H9 (cell line): Measurements from ENCODE around the gene MGAT5. TPM values are rescaled to one million over a fixed set of nuclear protein-coding genes. Genes with fewer than 3 reads are reported as not detected.

ENCODE experiments used
- DNase-seq: peaks from one replicate; pipeline ENCODE4 v3.0.0-alpha.2; 2017
- H2AFZ ChIP-seq: one replicate; pipeline ENCODE4 v1.6.1; 2013; ENCODE audit warnings: mild to moderate bottlenecking, low read length, control low read depth, moderate library complexity
- H2AK5ac ChIP-seq: 2 replicates; pipeline ENCODE4 v1.6.1; 2013; ENCODE audit warnings: low read length, control low read depth, mixed read lengths; ENCODE audit not compliant: insufficient read length
- H2BK120ac ChIP-seq: one replicate; pipeline ENCODE4 v1.6.1; 2013; ENCODE audit warnings: low read depth, mild to moderate bottlenecking, low read length, control low read depth, inconsistent platforms; ENCODE audit not compliant: poor library complexity, severe bottlenecking
- H2BK12ac ChIP-seq: 2 replicates; pipeline ENCODE4 v1.6.1; 2013; ENCODE audit warnings: low read length, control low read depth, mixed read lengths, low read depth; ENCODE audit not compliant: insufficient read length
- H2BK15ac ChIP-seq: 2 replicates; pipeline ENCODE4 v1.6.1; 2013; ENCODE audit warnings: low read depth, low read length, control low read depth
- H2BK20ac ChIP-seq: one replicate; pipeline ENCODE4 v1.6.1; 2013; ENCODE audit warnings: low read depth, mild to moderate bottlenecking, low read length, control low read depth, inconsistent platforms; ENCODE audit not compliant: poor library complexity, severe bottlenecking
- H2BK5ac ChIP-seq: 2 replicates; pipeline ENCODE4 v1.6.1; 2013; ENCODE audit warnings: low read length, control low read depth, mixed read lengths; ENCODE audit not compliant: insufficient read length
- H3K14ac ChIP-seq: 2 replicates; pipeline ENCODE4 v1.6.1; 2013; ENCODE audit warnings: low read length, control low read depth; ENCODE audit not compliant: insufficient read depth
- H3K18ac ChIP-seq: 2 replicates; pipeline ENCODE4 v1.6.1; 2013; ENCODE audit warnings: low read depth, mild to moderate bottlenecking, mixed read lengths, low read length, control low read depth; ENCODE audit not compliant: insufficient read length
- H3K23ac ChIP-seq: 2 replicates; pipeline ENCODE4 v1.6.1; 2013; ENCODE audit warnings: low read length, control low read depth, mixed read lengths, low read depth; ENCODE audit not compliant: insufficient read length
- H3K23me2 ChIP-seq: 2 replicates; pipeline ENCODE4 v1.6.1; 2013; ENCODE audit warnings: low read depth, mild to moderate bottlenecking, mixed read lengths, low read length, control low read depth; ENCODE audit not compliant: insufficient read length, poor library complexity, severe bottlenecking
- H3K27ac ChIP-seq: 2 replicates; pipeline ENCODE4 v1.5.1; 2013; ENCODE audit warnings: low read length, control low read depth, mixed read lengths, low read depth; ENCODE audit not compliant: insufficient read length
- H3K27me3 ChIP-seq: 2 replicates; pipeline ENCODE4 v1.6.1; 2013; ENCODE audit warnings: low read length, control low read depth, inconsistent platforms; ENCODE audit not compliant: insufficient read depth
- H3K4ac ChIP-seq: 2 replicates; pipeline ENCODE4 v1.6.1; 2013; ENCODE audit warnings: low read depth, mild to moderate bottlenecking, control low read depth, inconsistent platforms, low read length, moderate library complexity
- H3K4me1 ChIP-seq: 2 replicates; pipeline ENCODE4 v1.6.1; 2013; ENCODE audit warnings: low read length, control low read depth, inconsistent platforms; ENCODE audit not compliant: insufficient read depth
- H3K4me2 ChIP-seq: 2 replicates; pipeline ENCODE4 v1.6.1; 2013; ENCODE audit warnings: low read length, control low read depth, mixed read lengths; ENCODE audit not compliant: insufficient read length, insufficient read depth
- H3K56ac ChIP-seq: 2 replicates; pipeline ENCODE4 v1.6.1; 2013; ENCODE audit warnings: low read depth, mild to moderate bottlenecking, mixed read lengths, low read length, control low read depth; ENCODE audit not compliant: insufficient read length
- H3K79me1 ChIP-seq: 2 replicates; pipeline ENCODE4 v1.6.1; 2013; ENCODE audit warnings: low read depth, mild to moderate bottlenecking, moderate library complexity, low read length, control low read depth, inconsistent platforms; ENCODE audit not compliant: insufficient read depth, poor library complexity, severe bottlenecking
- H3K79me2 ChIP-seq: 2 replicates; pipeline ENCODE4 v1.6.1; 2013; ENCODE audit warnings: low read length, control low read depth, inconsistent platforms; ENCODE audit not compliant: insufficient read depth
- H3K9ac ChIP-seq: 2 replicates; pipeline ENCODE4 v1.6.1; 2013; ENCODE audit warnings: low read length, control low read depth, mixed read lengths; ENCODE audit not compliant: insufficient read length; ENCODE audit errors: extremely low read depth
- H3K9me3 ChIP-seq: one replicate; pipeline ENCODE4 v1.6.1; 2013; ENCODE audit warnings: low read depth, low read length, inconsistent platforms; ENCODE audit not compliant: control insufficient read depth
- H3T11ph ChIP-seq: one replicate; pipeline ENCODE4 v1.6.1; 2013; ENCODE audit warnings: mild to moderate bottlenecking, low read length, control low read depth, inconsistent platforms
- H4K20me1 ChIP-seq: one replicate; pipeline ENCODE4 v1.6.1; 2013; ENCODE audit not compliant: control insufficient read depth, insufficient read length, insufficient read depth
- H4K5ac ChIP-seq: 2 replicates; pipeline ENCODE4 v1.6.1; 2013; ENCODE audit warnings: low read depth, mild to moderate bottlenecking, mixed read lengths, low read length, control low read depth; ENCODE audit not compliant: insufficient read length
- H4K8ac ChIP-seq: replicated peaks from 2 replicates; pipeline ENCODE4 v1.6.1; 2013; ENCODE audit warnings: low read length, control low read depth, mixed read lengths, low read depth; ENCODE audit not compliant: insufficient read length
- H4K91ac ChIP-seq: 2 replicates; pipeline ENCODE4 v1.6.1; 2013; ENCODE audit warnings: low read depth, mild to moderate bottlenecking, moderate library complexity, mixed read lengths, low read length, control low read depth; ENCODE audit not compliant: insufficient read length
- H3K27ac Mint-ChIP-seq, 3 experiments: 2 replicates in 2 of 3; 3 replicates in 1 of 3; pipeline ENCODE4 v1.8.0; 2020 to 2021; ENCODE audit warnings: mixed read lengths in 3 of 3, mild to moderate bottlenecking in 1 of 3, moderate library complexity in 1 of 3
- H3K27me3 Mint-ChIP-seq: 2 replicates; pipeline ENCODE4 v1.8.0; 2021; ENCODE audit warnings: low read depth, mild to moderate bottlenecking, moderate library complexity, mixed read lengths
- H3K36me3 Mint-ChIP-seq, 3 experiments: 2 replicates in 2 of 3; 3 replicates in 1 of 3; pipeline ENCODE4 v1.8.0; 2020 to 2021; ENCODE audit warnings: low read depth in 3 of 3, mixed read lengths in 3 of 3; ENCODE audit not compliant: insufficient read depth in 1 of 3
- H3K4me1 Mint-ChIP-seq, 2 experiments: 2 replicates each; pipeline ENCODE4 v1.8.0; 2020; ENCODE audit warnings: mixed read lengths in 2 of 2
- H3K4me3 Mint-ChIP-seq, 2 experiments: 2 replicates in 1 of 2; 3 replicates in 1 of 2; pipeline ENCODE4 v1.8.0; 2020 to 2021; ENCODE audit warnings: mild to moderate bottlenecking in 2 of 2, mixed read lengths in 2 of 2, moderate library complexity in 1 of 2
- H3K9me3 Mint-ChIP-seq, 2 experiments: 2 replicates in 1 of 2; 3 replicates in 1 of 2; pipeline ENCODE4 v1.8.0; 2020; ENCODE audit warnings: mild to moderate bottlenecking in 2 of 2, mixed read lengths in 2 of 2, moderate library complexity in 1 of 2
- CTCF ChIP-seq: fragments of 200-600 bp; sonication (generic); conservative IDR thresholded peaks from 3 replicates; pipeline ENCODE4 v1.8.0; 2021; ENCODE audit warnings: antibody characterized with exemption, mild to moderate bottlenecking
- WGBS: extraction: QIAGEN DNeasy Blood & Tissue Kit; methylation state at CpG from one replicate; pipeline ENCODE4 v1.1.7; 2013; ENCODE audit warnings: missing lambda C conversion rate, low lambda C conversion rate, mixed read lengths; ENCODE audit not compliant: insufficient read length; ENCODE audit errors: extremely low coverage; 5-methylcytosine and 5-hydroxymethylcytosine counted together
- total RNA-seq: library from RNA; stranded (reverse); gene quantifications from 2 replicates; pipeline ENCODE4 v1.2.1, GENCODE V29; 2021

MGAT5 gene
- total RNA-seq, 1 experiment from 2014 or later: 25.7 TPM

- Histone ChIP-seq H3K79me2 (no peaks in the 10 kb centered on the region), H3K27ac (no peak overlapping the region)
- WGBS: no CpG with 5 or more reads among the region's 8 CpGs
These were observed 158.2 kb downstream of the MGAT5 start for GRCh38 chr2:134411828-134412638.

More at GRCh38 chr2:134411828-134412638, 158.2 kb downstream of the MGAT5 start:
- no peak overlapping the region for H2BK15ac ChIP-seq
- peak; percentile 73 for TF ChIP-seq CTCF
- no peaks in the 10 kb centered on the region for H3K4me1 ChIP-seq
- H3K27ac Mint-ChIP-seq: no peak overlapping the region; a peak in 1 of 7 replicates
- no peak overlapping the region for H3K9ac ChIP-seq
- no peak overlapping the region for H2BK12ac ChIP-seq
- peak; percentile 78 for DNase-seq
- H3K4me1 Mint-ChIP-seq: peaks cover 11% of the 10 kb centered on the region in 2 experiments
- H4K91ac ChIP-seq: no peak overlapping the region
- no peak overlapping the region for H3T11ph ChIP-seq
- H3K27me3 Mint-ChIP-seq: no peaks in the 10 kb centered on the region
- no peaks in the 10 kb centered on the region; a peak in 1 of 7 replicates for H3K36me3 Mint-ChIP-seq
- no peak overlapping the region for H3K4me3 Mint-ChIP-seq
- H3K56ac ChIP-seq: no peak overlapping the region
- no peaks in the 10 kb centered on the region for H3K23me2 ChIP-seq
- no peak overlapping the region for H2AFZ ChIP-seq
- no peak overlapping the region for H2BK120ac ChIP-seq
- no peak overlapping the region for H3K4ac ChIP-seq
- H3K9me3 Mint-ChIP-seq: no peaks in the 10 kb centered on the region
- no peak overlapping the region for H2BK20ac ChIP-seq
- no peak overlapping the region; the same call in 1 of the 2 replicates for H3K14ac ChIP-seq
- H3K79me1 ChIP-seq: no peaks in the 10 kb centered on the region
- H4K5ac ChIP-seq: no peak overlapping the region
- no peak overlapping the region for H2AK5ac ChIP-seq
- H3K4me2 ChIP-seq: no peak overlapping the region
- no peak overlapping the region for H4K8ac ChIP-seq
- no peaks in the 10 kb centered on the region for H3K27me3 ChIP-seq
- H3K23ac ChIP-seq: no peak overlapping the region
- H3K9me3 ChIP-seq: no peaks in the 10 kb centered on the region
- H2BK5ac ChIP-seq: no peak overlapping the region
- no peaks in the 10 kb centered on the region for H4K20me1 ChIP-seq
- H3K18ac ChIP-seq: no peak overlapping the region
